Pancreas (tissue), 10 donors: ENCODE measurements around the gene EIF2B2. TPM values are rescaled to one million over a fixed set of nuclear protein-coding genes. Genes with fewer than 3 reads are reported as not detected.

Experiments
- ATAC-seq, 4 donors: fragments of 200-7000 bp; cut with Tn5 transposase; one replicate each; pipeline versions ENCODE4 v1.8.0 to v1.9.1; 2020; ENCODE audit warnings: mild to moderate bottlenecking in 4 of 4, moderate library complexity in 4 of 4
- DNase-seq, 6 donors: peaks; one replicate each; pipeline ENCODE4 v3.0.0-alpha.2; 2020
- FAIRE-seq: peaks from 2 replicates; lab custom pipeline; 2012; peaks lifted over from hg19 to GRCh38; lab: Jason Lieb, UNC
- H3K27ac ChIP-seq, 4 donors: fragments of 200-600 bp; sonication (generic); 1 replicate in 3 of 4; 2 replicates in 1 of 4; pipeline versions ENCODE4 v1.5.0 to v1.8.0; 2020
- H3K27me3 ChIP-seq, 4 donors: fragments of 200-600 bp; one replicate each; pipeline ENCODE4 v1.8.0; 2021
- H3K36me3 ChIP-seq, 3 donors: fragments of 200-600 bp; sonication (generic) in 1 of 3; one replicate each; pipeline versions ENCODE4 v1.5.0 to v1.8.0; 2020 to 2021
- H3K4me1 ChIP-seq, 3 donors: fragments of 200-600 bp; one replicate each; pipeline ENCODE4 v1.8.0; 2021
- H3K4me3 ChIP-seq, 4 donors: fragments of 200-600 bp; sonication (generic) in 2 of 4; one replicate each; pipeline versions ENCODE4 v1.5.0 to v1.8.0; 2020 to 2021
- H3K9me3 ChIP-seq, 4 donors: fragments of 200-600 bp; one replicate each; pipeline ENCODE4 v1.8.0; 2021
- WGBS, 2 donors: extraction: QIAGEN DNeasy Blood & Tissue Kit; methylation state at CpG; one replicate each; pipeline ENCODE4 v1.1.7; 2013; 5-methylcytosine and 5-hydroxymethylcytosine counted together
- intact Hi-C, 3 donors: fragments of 100-400 bp; cut with DNase I; formaldehyde crosslinking; loops; one replicate each; pipeline versions ENCODE4 v1.11.1 to v1.14.2; 2022
- polyA plus RNA-seq, 2 donors: library from polyadenylated mRNA; stranded (reverse); fragments of 200-250 nt; gene quantifications; one replicate each; pipeline ENCODE4 v1.2.3, GENCODE V29; 2013
- total RNA-seq, 6 donors: library from RNA; stranded (reverse); fragmentation: NEBNext Ultra II Directional in 4 of 6; extraction: Animal tissue kit (Norgen Biotek cat#: 25700) in 4 of 6; gene quantifications; one replicate each; pipeline versions ENCODE4 v1.2.1 to v1.2.4, GENCODE V29; 2021 to 2023
- TF ChIP-seq, protein P1 (sequence below), 4 donors: fragments of 200-600 bp; sonication (generic) in 3 of 4; IDR thresholded peaks; one replicate each; pipeline versions ENCODE4 v1.5.0 to v1.8.0; 2021; ENCODE audit warnings: antibody characterized with exemption in 4 of 4
- donor health status: healthy with polysubstance abuse.
- donor health status: DM: no; HTN: no; CAD: no; lungs with moderate emphysema.
- donor health status: DM: no; HTN: no; CAD: no.
- donor health status: control.
- donor health status: control.
- donor health status: Bipolar disorder and iron deficiency.
- donor health status: DM: yes; HTN: yes; CAD: no.
- donor health status: DM: no; HTN: no; CAD: no.
- donor health status: DM: no; HTN: no; CAD: no.
- donor health status: DM: yes; HTN: yes; CAD: no.

Gene EIF2B2
- total and polyA plus RNA-seq, 8 donors: 11.2 to 22.1 (median 16.6) TPM

DNA sequence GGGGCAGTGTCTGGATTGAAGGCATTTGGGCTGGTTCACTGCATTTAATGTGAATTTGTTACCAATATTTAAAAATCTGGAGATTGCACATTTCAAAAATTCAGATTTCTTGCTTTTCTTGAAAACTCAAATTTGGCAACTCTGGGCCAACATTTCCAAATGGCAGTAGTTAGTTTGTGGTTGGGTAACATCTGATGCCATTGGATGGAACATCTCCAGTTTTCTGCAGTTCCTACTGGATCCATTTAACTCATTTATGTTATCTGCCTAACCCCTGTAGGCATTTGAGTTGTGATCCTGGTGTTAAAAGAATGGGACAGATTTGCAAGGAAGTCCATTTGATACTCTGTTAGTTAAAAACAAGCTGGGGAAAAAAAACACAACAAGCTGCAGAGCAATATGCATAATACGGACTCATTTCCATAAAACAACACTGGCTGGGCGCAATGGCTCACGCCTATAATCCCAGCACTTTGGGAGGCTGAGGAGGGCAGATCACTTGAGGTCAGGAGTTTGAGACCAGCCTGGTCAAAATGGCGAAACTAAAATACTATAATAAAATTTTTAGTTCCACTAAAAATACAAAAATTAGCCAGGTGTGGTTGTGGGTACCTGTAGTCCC lies 7.9 kb downstream of the EIF2B2 start:
- H3K36me3 ChIP-seq: peaks cover 0 to 28% (median 17%) of the 10 kb centered on the region in 3 donors
- ATAC-seq: no peak
- H3K4me3 ChIP-seq: no peak overlapping the region
- DNase-seq: no peak
- H3K4me1 ChIP-seq: no peaks in the 10 kb centered on the region
- no peak overlapping the region for H3K27ac ChIP-seq
- no peak for FAIRE-seq
- intact Hi-C loops: no loop called here
- H3K27me3 ChIP-seq: no peaks in the 10 kb centered on the region
- TF ChIP-seq, protein P1, sequence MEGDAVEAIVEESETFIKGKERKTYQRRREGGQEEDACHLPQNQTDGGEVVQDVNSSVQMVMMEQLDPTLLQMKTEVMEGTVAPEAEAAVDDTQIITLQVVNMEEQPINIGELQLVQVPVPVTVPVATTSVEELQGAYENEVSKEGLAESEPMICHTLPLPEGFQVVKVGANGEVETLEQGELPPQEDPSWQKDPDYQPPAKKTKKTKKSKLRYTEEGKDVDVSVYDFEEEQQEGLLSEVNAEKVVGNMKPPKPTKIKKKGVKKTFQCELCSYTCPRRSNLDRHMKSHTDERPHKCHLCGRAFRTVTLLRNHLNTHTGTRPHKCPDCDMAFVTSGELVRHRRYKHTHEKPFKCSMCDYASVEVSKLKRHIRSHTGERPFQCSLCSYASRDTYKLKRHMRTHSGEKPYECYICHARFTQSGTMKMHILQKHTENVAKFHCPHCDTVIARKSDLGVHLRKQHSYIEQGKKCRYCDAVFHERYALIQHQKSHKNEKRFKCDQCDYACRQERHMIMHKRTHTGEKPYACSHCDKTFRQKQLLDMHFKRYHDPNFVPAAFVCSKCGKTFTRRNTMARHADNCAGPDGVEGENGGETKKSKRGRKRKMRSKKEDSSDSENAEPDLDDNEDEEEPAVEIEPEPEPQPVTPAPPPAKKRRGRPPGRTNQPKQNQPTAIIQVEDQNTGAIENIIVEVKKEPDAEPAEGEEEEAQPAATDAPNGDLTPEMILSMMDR (IDR thresholded peaks at IDR 0.05): no peak
- WGBS, 2 donors: 91 to 95% methylated on average over 4 of the region's 4 CpGs
- no peaks in the 10 kb centered on the region for H3K9me3 ChIP-seq

DNA sequence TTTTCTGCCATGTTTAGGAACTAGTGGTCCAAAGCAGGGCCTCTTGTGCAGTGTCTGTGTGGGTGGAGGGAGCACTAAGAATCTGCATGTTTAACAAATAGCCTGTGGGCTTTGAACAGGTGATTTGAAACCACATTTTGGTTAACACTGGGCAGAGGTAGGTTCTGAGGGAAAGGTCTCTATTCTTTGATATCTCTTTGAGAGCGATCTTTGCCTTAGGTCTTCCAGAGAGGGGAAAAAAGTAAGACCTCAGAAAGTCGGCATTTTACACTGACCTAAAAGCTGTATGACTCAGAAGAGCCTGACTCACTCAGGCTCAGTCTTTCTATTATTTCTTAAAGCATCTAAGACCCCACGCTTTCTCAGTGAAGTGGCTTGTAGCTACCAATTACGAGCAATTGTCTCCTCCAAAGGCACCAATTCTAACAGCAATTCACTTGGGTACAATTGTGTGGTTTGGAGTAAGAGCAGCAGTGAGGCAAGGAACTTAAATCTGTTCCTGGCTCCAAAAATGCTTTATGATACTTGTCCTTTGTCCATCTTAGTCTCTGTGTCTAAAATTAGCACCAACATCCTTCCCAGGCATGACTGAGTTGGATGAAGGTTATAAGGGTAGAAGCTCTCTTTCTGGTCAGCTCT lies 8.8 kb downstream of the EIF2B2 start:
- H3K36me3 ChIP-seq: peaks cover 0 to 35% (median 16%) of the 10 kb centered on the region in 3 donors
- H3K27me3 ChIP-seq: no peaks in the 10 kb centered on the region
- intact Hi-C loops: no loop called here
- H3K4me1 ChIP-seq: no peaks in the 10 kb centered on the region
- ATAC-seq (peak in 3 of 4 donors; percentile 14 to 54 (median 52)), FAIRE-seq (no peak), DNase-seq (no peak)
- H3K4me3 ChIP-seq: no peak overlapping the region
- TF ChIP-seq, protein P1 (IDR thresholded peaks at IDR 0.05): no peak
- H3K27ac ChIP-seq: no peak overlapping the region
- no peaks in the 10 kb centered on the region for H3K9me3 ChIP-seq
- WGBS, 2 donors: 79 to 86% methylated on average over 4 of the region's 4 CpGs

DNA sequence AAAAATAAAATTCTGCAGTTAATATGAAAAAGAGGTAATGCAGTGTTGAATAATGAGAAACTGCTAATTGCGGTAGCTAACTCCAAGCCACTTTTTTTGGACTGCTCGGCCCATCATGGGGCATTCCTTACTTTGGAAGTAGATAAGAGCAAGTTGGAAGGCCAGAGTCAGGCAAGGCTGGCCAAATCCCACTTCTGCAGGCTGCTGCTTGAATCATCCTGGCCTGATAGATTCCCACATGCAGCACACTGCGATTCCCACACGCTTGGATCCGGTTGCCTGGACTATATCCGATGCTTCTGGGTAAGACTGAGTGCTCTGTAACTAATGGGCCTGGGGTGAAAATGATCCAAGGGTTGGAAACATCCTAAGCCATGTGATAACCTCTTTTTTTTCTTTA lies 10.6 kb downstream of the EIF2B2 start:
- peak in 2 of 4 donors; percentile 36 to 59 for ATAC-seq
- no peaks in the 10 kb centered on the region for H3K27me3 ChIP-seq
- peaks cover 0 to 40% (median 11%) of the 10 kb centered on the region in 3 donors for H3K36me3 ChIP-seq
- no peak overlapping the region for H3K4me3 ChIP-seq
- H3K4me1 ChIP-seq: peaks cover 1 to 6% (median 4%) of the 10 kb centered on the region in 3 donors
- no peak overlapping the region for H3K27ac ChIP-seq
- intact Hi-C loops: no loop called here
- TF ChIP-seq, protein P1 (IDR thresholded peaks at IDR 0.05): no peak
- no peak for DNase-seq
- no peak for FAIRE-seq
- no peaks in the 10 kb centered on the region for H3K9me3 ChIP-seq
- WGBS, 2 donors: 82 to 83% methylated on average over 6 of the region's 6 CpGs

DNA sequence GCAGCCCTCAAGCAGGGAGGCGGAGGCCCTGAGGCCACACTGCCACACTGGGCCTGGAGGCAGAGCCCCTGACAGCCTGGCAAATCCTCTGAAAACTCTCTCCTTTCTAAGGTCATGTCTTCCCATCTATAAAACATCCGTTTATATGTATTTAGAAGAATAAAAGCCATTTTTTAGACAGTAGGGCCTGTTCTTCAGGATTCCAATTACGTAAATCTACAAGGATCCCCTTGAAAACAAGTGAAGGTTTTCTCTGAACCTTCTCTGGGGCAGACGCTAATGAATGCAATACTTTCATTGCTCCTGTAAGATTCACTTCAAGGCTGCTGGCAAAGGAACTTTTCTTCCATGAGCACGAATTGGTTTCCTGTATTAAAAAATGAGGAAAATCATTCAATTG lies 12.8 kb downstream of the EIF2B2 start:
- TF ChIP-seq, protein P1 (IDR thresholded peaks at IDR 0.05): no peak
- Histone ChIP-seq H3K27me3 (no peaks in the 10 kb centered on the region), H3K4me3 (no peak overlapping the region), H3K4me1 (peaks cover 8 to 16% (median 8%) of the 10 kb centered on the region in 3 donors), H3K9me3 (no peaks in the 10 kb centered on the region), H3K36me3 (peaks cover 0 to 31% (median 7%) of the 10 kb centered on the region in 3 donors), H3K27ac (no peak overlapping the region)
- FAIRE-seq (no peak), ATAC-seq (no peak), DNase-seq (no peak)
- 83 to 87% methylated on average over 5 of the region's 5 CpGs for WGBS, 2 donors
- intact Hi-C loops: no loop called here

DNA sequence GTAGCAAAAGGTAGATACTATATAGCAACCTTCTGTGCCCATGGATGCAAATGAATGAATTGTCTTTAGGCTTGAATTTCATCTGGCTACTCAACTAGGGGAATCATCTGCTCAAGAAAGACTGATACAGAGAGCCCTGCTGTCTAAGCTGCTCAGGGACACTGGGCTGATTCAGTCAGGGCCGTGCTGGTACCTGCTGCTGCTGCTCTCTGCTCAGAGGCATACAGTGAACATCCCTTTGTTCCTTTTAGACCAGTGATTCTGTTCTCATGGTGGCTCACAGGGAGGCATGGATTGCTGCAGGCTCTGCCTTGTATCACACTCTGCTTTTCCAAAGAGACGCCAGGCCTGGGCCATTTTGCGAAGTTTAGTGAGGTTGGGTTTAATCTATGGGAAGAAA lies 14.1 kb downstream of the EIF2B2 start:
- ATAC-seq (no peak), DNase-seq (no peak), FAIRE-seq (no peak)
- Histone ChIP-seq H3K9me3 (no peaks in the 10 kb centered on the region), H3K4me3 (no peak overlapping the region), H3K27me3 (no peaks in the 10 kb centered on the region), H3K27ac (no peak overlapping the region), H3K4me1 (peaks cover 8 to 16% (median 8%) of the 10 kb centered on the region in 3 donors), H3K36me3 (peaks cover 0 to 32% (median 9%) of the 10 kb centered on the region in 3 donors)
- intact Hi-C loops: no loop called here
- 89 to 94% methylated on average over 3 of the region's 3 CpGs for WGBS, 2 donors
- TF ChIP-seq, protein P1 (IDR thresholded peaks at IDR 0.05): no peak
